ENCODE measurements around the gene PIAS1.
A peak's percentile ranks its signal among the peaks of the same experiment; 100 is the strongest.

The PIAS1 gene

DNA sequence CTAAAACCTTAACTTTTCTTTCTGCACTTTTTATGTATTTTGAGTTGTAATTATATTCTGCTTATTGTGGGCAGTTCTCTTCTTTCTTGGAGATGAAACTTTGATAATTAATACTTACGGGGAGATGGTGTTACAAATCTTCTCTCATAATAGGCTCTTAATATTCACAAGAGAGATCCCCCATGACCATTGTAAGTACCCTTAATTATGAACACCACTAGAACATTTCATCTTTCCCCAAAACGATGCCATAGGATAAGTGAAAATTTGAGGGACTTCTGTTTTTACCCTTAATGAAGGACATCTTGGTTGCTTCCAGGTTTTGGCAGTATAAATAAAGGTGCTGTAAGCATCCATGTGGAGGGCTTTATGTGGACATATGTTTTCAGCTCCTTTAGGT, 60.7 kb downstream of the PIAS1 start:
- Histone ChIP-seq H2AFZ (ENCODE audit: low read depth, low read length) (no peak overlapping the region), H3K27me3 (ENCODE audit: low read depth, low read length) (no peaks in the 10 kb centered on the region), H3K9me3 (ENCODE audit: insufficient read depth, low read length) (no peaks in the 10 kb centered on the region), H3K27ac (ENCODE audit: low read length) (no peak overlapping the region), H4K20me1 (ENCODE audit: insufficient read depth, low read length) (peaks cover 80% of the 10 kb centered on the region), H3K4me3 (ENCODE audit: low read length) (peak overlapping the region; percentile 60), H3K9ac (ENCODE audit: low read length) (no peak overlapping the region), H3K36me3 (replicated peaks; ENCODE audit: low read depth, low read length) (peaks cover 21% of the 10 kb centered on the region), H3K4me2 (ENCODE audit: low read length) (peak overlapping the region; percentile 70), H3K79me2 (ENCODE audit: low read length) (peaks cover 85% of the 10 kb centered on the region), H3K4me1 (ENCODE audit: low read length) (peaks cover 17% of the 10 kb centered on the region; the same call in 1 of the 2 replicates)
- TF ChIP-seq CTCF (IDR thresholded peaks at IDR 0.05; ENCODE audit: low read depth, low read length): no peak
- no peak for TF ChIP-seq EZH2phosphoT487 (IDR thresholded peaks at IDR 0.05; ENCODE audit: low read depth)

- Histone ChIP-seq H3K9ac (ENCODE audit: low read length) (no peak overlapping the region), H3K27me3 (ENCODE audit: low read depth, low read length) (no peaks in the 10 kb centered on the region), H3K4me3 (ENCODE audit: low read length) (no peak overlapping the region), H3K9me3 (ENCODE audit: insufficient read depth, low read length) (no peaks in the 10 kb centered on the region), H4K20me1 (ENCODE audit: insufficient read depth, low read length) (peaks cover 30% of the 10 kb centered on the region), H3K79me2 (ENCODE audit: low read length) (peaks cover 56% of the 10 kb centered on the region), H3K27ac (ENCODE audit: low read length) (no peak overlapping the region), H3K4me1 (ENCODE audit: low read length) (no peaks in the 10 kb centered on the region), H3K36me3 (replicated peaks; ENCODE audit: low read depth, low read length) (peaks cover 5% of the 10 kb centered on the region), H3K4me2 (ENCODE audit: low read length) (no peak overlapping the region), H2AFZ (ENCODE audit: low read depth, low read length) (no peak overlapping the region)
- no peak for TF ChIP-seq EZH2phosphoT487 (IDR thresholded peaks at IDR 0.05; ENCODE audit: low read depth)
- TF ChIP-seq CTCF (IDR thresholded peaks at IDR 0.05; ENCODE audit: low read depth, low read length): no peak
These were observed 70.6 kb downstream of the PIAS1 start for GRCh38 chr15:68124700-68125099.

DNA sequence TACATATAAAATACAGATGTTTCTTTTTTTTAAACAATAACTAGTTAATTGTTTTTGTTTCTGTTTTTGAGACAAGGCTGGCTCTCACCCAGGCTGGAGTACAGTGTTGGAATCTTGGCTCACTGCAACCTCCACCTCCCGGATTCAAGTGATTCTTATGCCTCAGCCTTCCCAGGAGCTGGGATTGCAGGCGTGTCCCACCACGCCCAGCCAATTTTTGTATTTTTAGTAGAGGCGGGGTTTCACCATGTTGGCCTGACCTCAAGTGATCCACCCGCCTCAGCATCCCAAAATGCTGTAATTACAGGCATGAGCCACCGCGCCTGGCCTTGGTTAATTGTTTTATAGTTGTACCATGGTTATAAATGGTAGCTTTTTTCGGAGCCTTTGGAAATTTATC, 72.3 kb downstream of the PIAS1 start:
- H4K20me1 ChIP-seq (ENCODE audit: insufficient read depth, low read length): peaks cover 19% of the 10 kb centered on the region
- peaks cover 5% of the 10 kb centered on the region for H3K36me3 ChIP-seq (replicated peaks; ENCODE audit: low read depth, low read length)
- no peaks in the 10 kb centered on the region for H3K4me1 ChIP-seq (ENCODE audit: low read length)
- H2AFZ ChIP-seq (ENCODE audit: low read depth, low read length): no peak overlapping the region
- H3K9ac ChIP-seq (ENCODE audit: low read length): no peak overlapping the region
- TF ChIP-seq EZH2phosphoT487 (IDR thresholded peaks at IDR 0.05; ENCODE audit: low read depth) (no peak), CTCF (IDR thresholded peaks at IDR 0.05; ENCODE audit: low read depth, low read length) (no peak)
- H3K4me2 ChIP-seq (ENCODE audit: low read length): no peak overlapping the region
- H3K9me3 ChIP-seq (ENCODE audit: insufficient read depth, low read length): no peaks in the 10 kb centered on the region
- no peak overlapping the region for H3K4me3 ChIP-seq (ENCODE audit: low read length)
- peaks cover 42% of the 10 kb centered on the region for H3K79me2 ChIP-seq (ENCODE audit: low read length)
- H3K27ac ChIP-seq (ENCODE audit: low read length): no peak overlapping the region
- no peaks in the 10 kb centered on the region for H3K27me3 ChIP-seq (ENCODE audit: low read depth, low read length)

GRCh38 chr15:68129072-68129471, 75.0 kb downstream of the PIAS1 start:
- H3K27ac ChIP-seq (ENCODE audit: low read length): no peak overlapping the region
- H2AFZ ChIP-seq (ENCODE audit: low read depth, low read length): no peak overlapping the region
- peaks cover 14% of the 10 kb centered on the region for H4K20me1 ChIP-seq (ENCODE audit: insufficient read depth, low read length)
- H3K36me3 ChIP-seq (replicated peaks; ENCODE audit: low read depth, low read length): peaks cover 5% of the 10 kb centered on the region
- H3K27me3 ChIP-seq (ENCODE audit: low read depth, low read length): no peaks in the 10 kb centered on the region
- no peak overlapping the region for H3K9ac ChIP-seq (ENCODE audit: low read length)
- H3K4me2 ChIP-seq (ENCODE audit: low read length): no peak overlapping the region
- no peak overlapping the region for H3K4me3 ChIP-seq (ENCODE audit: low read length)
- no peaks in the 10 kb centered on the region for H3K4me1 ChIP-seq (ENCODE audit: low read length)
- TF ChIP-seq CTCF (IDR thresholded peaks at IDR 0.05; ENCODE audit: low read depth, low read length): no peak
- TF ChIP-seq EZH2phosphoT487 (IDR thresholded peaks at IDR 0.05; ENCODE audit: low read depth): no peak
- H3K9me3 ChIP-seq (ENCODE audit: insufficient read depth, low read length): no peaks in the 10 kb centered on the region
- H3K79me2 ChIP-seq (ENCODE audit: low read length): peaks cover 23% of the 10 kb centered on the region
